ENCODE measurements around the gene ILRUN.

GRCh38 chr6:34658605-34659265 is 37.8 kb downstream of the ILRUN start:
- no peak for TF ChIP-seq CTCF (IDR thresholded peaks at IDR 0.05 in 2 of 3, conservative IDR thresholded peaks at IDR 0.05 in 1 of 3; ENCODE audit: insufficient read depth in 2 of 3, low read depth in 1 of 3, low read length in 3 of 3)
- TF ChIP-seq JUN (IDR thresholded peaks at IDR 0.05; ENCODE audit: borderline replicate concordance, low read depth, low read length) = no peak
- no peak for TF ChIP-seq JUN (CRISPR knock-in tag; IDR thresholded peaks at IDR 0.05; ENCODE audit: borderline replicate concordance)
- TF ChIP-seq E2F1 (CRISPR knock-in tag; IDR thresholded peaks at IDR 0.05) = no peak
- TF ChIP-seq ZEB2 (IDR thresholded peaks at IDR 0.05) = no peak
- TF ChIP-seq POLR2A (conservative IDR thresholded peaks at IDR 0.05) = no peak
- no peak for TF ChIP-seq GABPA (tag; conservative IDR thresholded peaks at IDR 0.05; ENCODE audit: low read depth)
- no peak for TF ChIP-seq RFX5 (IDR thresholded peaks at IDR 0.05; ENCODE audit: low read depth, low read length)
- no peak for TF ChIP-seq HDAC2 (IDR thresholded peaks at IDR 0.05)
- no peak for TF ChIP-seq SPI1 (IDR thresholded peaks at IDR 0.05; ENCODE audit: borderline replicate concordance, low read depth, low read length)
- TF ChIP-seq NFRKB (IDR thresholded peaks at IDR 0.05; ENCODE audit: low read depth) = no peak
- TF ChIP-seq TAF1 (IDR thresholded peaks at IDR 0.05; ENCODE audit: control insufficient read depth, extremely low read depth, insufficient read depth, low read length, severe bottlenecking) = no peak
- TF ChIP-seq THRB (CRISPR knock-in tag; conservative IDR thresholded peaks at IDR 0.05) = no peak

All from K562 (cell line).